CD4-positive, alpha-beta T cell (primary cell): ENCODE measurements around the gene RAD51B. TPM values are rescaled to one million over a fixed set of nuclear protein-coding genes. Genes with fewer than 3 reads are reported as not detected.

Experiments
- ATAC-seq: fragments of 200-7000 bp; cut with Tn5 transposase; one replicate; pipeline ENCODE4 v1.10.0; 2022; ENCODE audit warnings: mild to moderate bottlenecking; ENCODE audit not compliant: poor library complexity
- CTCF ChIA-PET: fragments of 350-600 bp; sonication (Branson Sonifier 250); formaldehyde crosslinking; loops from one replicate; lab custom pipeline; 2021; ENCODE audit warnings: antibody characterized with exemption, inconsistent platforms; lab: Charles Lee
- POLR2A ChIA-PET: fragments of 350-600 bp; sonication (Branson Sonifier 250); formaldehyde crosslinking; loops from one replicate; lab custom pipeline; 2021; ENCODE audit warnings: antibody characterized with exemption, inconsistent platforms; lab: Charles Lee
- DNase-seq, 14 experiments: peaks; one replicate each; pipeline ENCODE4 v3.0.0-alpha.2; 2013 to 2020; ENCODE audit warnings: mixed read lengths in 2 of 14
- H3K27ac ChIP-seq, 2 donors: one replicate each; pipeline versions ENCODE4 v1.5.1 to v1.7.0; 2013; ENCODE audit warnings: low read length in 2 of 2, low read depth in 1 of 2, mild to moderate bottlenecking in 1 of 2
- H3K27me3 ChIP-seq, 2 experiments: 1 replicate in 1 of 2; 2 replicates in 1 of 2; pipeline versions ENCODE4 v1.6.1 to v1.7.0; 2013; ENCODE audit warnings: low read length in 2 of 2, control low read depth in 1 of 2, mild to moderate bottlenecking in 1 of 2, moderate library complexity in 1 of 2; ENCODE audit not compliant: insufficient read depth in 2 of 2, control insufficient read depth in 1 of 2
- H3K36me3 ChIP-seq: one replicate; pipeline ENCODE4 v1.6.1; 2013; ENCODE audit warnings: low read length, control low read depth; ENCODE audit not compliant: insufficient read depth
- H3K4me1 ChIP-seq: one replicate; pipeline ENCODE4 v1.6.1; 2013; ENCODE audit warnings: low read length, control low read depth; ENCODE audit not compliant: insufficient read depth
- H3K4me3 ChIP-seq: one replicate; pipeline ENCODE4 v1.5.1; 2013; ENCODE audit warnings: mild to moderate bottlenecking, low read length, moderate library complexity
- H3K9me3 ChIP-seq, 2 experiments: 1 replicate in 1 of 2; 2 replicates in 1 of 2; pipeline versions ENCODE4 v1.6.1 to v1.7.0; 2013; ENCODE audit warnings: low read length in 2 of 2, mild to moderate bottlenecking in 2 of 2, control low read depth in 1 of 2, moderate library complexity in 1 of 2; ENCODE audit not compliant: control insufficient read depth in 1 of 2, insufficient read depth in 1 of 2
- H3K27ac Mint-ChIP-seq: one replicate; pipeline ENCODE4 v1.8.0; 2020; ENCODE audit warnings: mixed read lengths
- H3K27me3 Mint-ChIP-seq: one replicate; pipeline ENCODE4 v1.8.0; 2021; ENCODE audit warnings: mixed read lengths
- H3K36me3 Mint-ChIP-seq: one replicate; pipeline ENCODE4 v1.8.0; 2021; ENCODE audit warnings: low read depth, mixed read lengths
- H3K4me1 Mint-ChIP-seq: one replicate; pipeline ENCODE4 v1.8.0; 2021; ENCODE audit warnings: low read depth, mixed read lengths
- H3K4me3 Mint-ChIP-seq: one replicate; pipeline ENCODE4 v1.8.0; 2020; ENCODE audit warnings: mild to moderate bottlenecking, mixed read lengths
- H3K9me3 Mint-ChIP-seq: one replicate; pipeline ENCODE4 v1.8.0; 2020; ENCODE audit warnings: mixed read lengths
- CTCF ChIP-seq: fragments of 200-600 bp; IDR thresholded peaks from one replicate; pipeline ENCODE4 v1.8.0; 2022; ENCODE audit warnings: antibody characterized with exemption, mild to moderate bottlenecking
- intact Hi-C, 2 experiments: fragments of 100-400 bp; cut with DNase I in 1 of 2; cut with micrococcal nuclease in 1 of 2; formaldehyde crosslinking; loops; one replicate each; pipeline versions ENCODE4 v1.15.1 to v1.9.0; 2023 to 2025; cut with DNase I, micrococcal nuclease
- total RNA-seq, 174 experiments: library from RNA in 2 of 174; stranded (reverse) in 2 of 174; gene quantifications; one replicate each; pipeline ENCODE4 v1.2.3 and lab custom pipeline; 2021 to 2026

Gene RAD51B
- total RNA-seq, 2 experiments from 2014 or later = 18.4 to 20.0 TPM

GRCh38 chr14:68124979-68125731 is 305.6 kb downstream of the RAD51B start:
- no peak for DNase-seq
- intact Hi-C loops = no loop called here
- H3K27me3 ChIP-seq = no peaks in the 10 kb centered on the region
- H3K9me3 Mint-ChIP-seq = no peaks in the 10 kb centered on the region
- H3K9me3 ChIP-seq = no peaks in the 10 kb centered on the region
- H3K27ac ChIP-seq = no peak overlapping the region
- POLR2A ChIA-PET = no interaction called here
- no peaks in the 10 kb centered on the region for H3K36me3 Mint-ChIP-seq
- H3K4me1 Mint-ChIP-seq = no peaks in the 10 kb centered on the region
- no peak overlapping the region for H3K4me3 ChIP-seq
- H3K4me1 ChIP-seq = no peaks in the 10 kb centered on the region
- H3K4me3 Mint-ChIP-seq = no peak overlapping the region
- ATAC-seq = no peak
- no peaks in the 10 kb centered on the region for H3K36me3 ChIP-seq
- CTCF ChIA-PET = interaction anchor here (1.5 kb wide), 1 partner anchor 18 kb away, joined by 4 read pairs; no protein-coding TSS in a partner anchor
- TF ChIP-seq CTCF = no peak
- H3K27me3 Mint-ChIP-seq = no peaks in the 10 kb centered on the region
- no peak overlapping the region for H3K27ac Mint-ChIP-seq

GRCh38 chr14:68127166-68127565 is 307.6 kb downstream of the RAD51B start:
- Mint-ChIP-seq H3K4me3 (no peak overlapping the region), H3K4me1 (no peaks in the 10 kb centered on the region), H3K27ac (no peak overlapping the region), H3K36me3 (no peaks in the 10 kb centered on the region), H3K9me3 (no peaks in the 10 kb centered on the region), H3K27me3 (no peaks in the 10 kb centered on the region)
- Histone ChIP-seq H3K9me3 (no peaks in the 10 kb centered on the region), H3K36me3 (no peaks in the 10 kb centered on the region), H3K27ac (no peak overlapping the region), H3K4me3 (no peak overlapping the region), H3K27me3 (no peaks in the 10 kb centered on the region), H3K4me1 (no peaks in the 10 kb centered on the region)
- no peak for ATAC-seq
- TF ChIP-seq CTCF = no peak
- no peak for DNase-seq
- ChIA-PET POLR2A (no interaction called here), CTCF (no interaction called here)
- intact Hi-C loops = no loop called here

- Mint-ChIP-seq H3K9me3 (no peaks in the 10 kb centered on the region), H3K27me3 (no peaks in the 10 kb centered on the region), H3K36me3 (no peaks in the 10 kb centered on the region), H3K4me1 (peaks cover 10% of the 10 kb centered on the region), H3K27ac (no peak overlapping the region), H3K4me3 (no peak overlapping the region)
- no peak overlapping the region for H3K4me3 ChIP-seq
- H3K27ac ChIP-seq = no peak overlapping the region
- H3K36me3 ChIP-seq = no peaks in the 10 kb centered on the region
- ATAC-seq (no peak), DNase-seq (no peak)
- H3K9me3 ChIP-seq = no peaks in the 10 kb centered on the region
- ChIA-PET CTCF (no interaction called here), POLR2A (interaction anchor here (0.8 kb wide), 1 partner anchor 12 kb away, joined by 3 read pairs; no protein-coding TSS in a partner anchor)
- no peaks in the 10 kb centered on the region for H3K4me1 ChIP-seq
- intact Hi-C loops = no loop called here
- no peak for TF ChIP-seq CTCF
- H3K27me3 ChIP-seq = no peaks in the 10 kb centered on the region
Observed at GRCh38 chr14:68131907-68132306, 312.3 kb downstream of the RAD51B start.
